Measurements from ENCODE around the gene PPM1L. TPM values are rescaled to one million over a fixed set of nuclear protein-coding genes. Genes with fewer than 3 reads are reported as not detected.

PPM1L gene
- total RNA-seq, 2 donors from 2014 or later = 15.0 to 15.6 TPM

DNA sequence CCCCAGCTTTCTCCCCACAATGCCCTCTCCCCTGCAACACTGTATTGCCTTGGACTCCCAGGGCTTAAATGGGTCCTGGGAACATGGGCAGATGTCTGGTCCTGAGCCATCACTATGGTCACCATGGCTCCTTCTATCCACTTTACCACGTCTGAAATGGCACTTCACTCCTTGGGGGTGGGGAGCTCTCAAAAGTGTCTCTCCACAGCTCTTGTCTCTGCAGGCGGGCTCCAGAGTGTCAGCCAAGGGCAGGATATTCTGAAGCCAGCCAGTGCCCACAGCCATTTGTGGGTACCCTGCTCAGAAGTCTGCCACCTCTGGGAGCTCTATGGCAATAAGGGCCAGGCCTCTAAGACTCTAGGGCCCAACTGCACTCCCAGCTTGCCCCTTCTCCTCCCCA is 163.9 kb downstream of the PPM1L start:
- intact Hi-C loops (cut with DNase I) = no loop called here
- no peaks in the 10 kb centered on the region for H3K9me3 ChIP-seq
- no peak overlapping the region for H3K4me3 ChIP-seq
- no peaks in the 10 kb centered on the region for H3K4me1 ChIP-seq
- no peak for DNase-seq
- no peaks in the 10 kb centered on the region for H3K36me3 ChIP-seq
- H3K9ac ChIP-seq (ENCODE audit: low read depth in 2 of 2, low read length in 2 of 2) = no peak overlapping the region
- H3K27ac ChIP-seq = no peak overlapping the region
- TF ChIP-seq, protein P1, sequence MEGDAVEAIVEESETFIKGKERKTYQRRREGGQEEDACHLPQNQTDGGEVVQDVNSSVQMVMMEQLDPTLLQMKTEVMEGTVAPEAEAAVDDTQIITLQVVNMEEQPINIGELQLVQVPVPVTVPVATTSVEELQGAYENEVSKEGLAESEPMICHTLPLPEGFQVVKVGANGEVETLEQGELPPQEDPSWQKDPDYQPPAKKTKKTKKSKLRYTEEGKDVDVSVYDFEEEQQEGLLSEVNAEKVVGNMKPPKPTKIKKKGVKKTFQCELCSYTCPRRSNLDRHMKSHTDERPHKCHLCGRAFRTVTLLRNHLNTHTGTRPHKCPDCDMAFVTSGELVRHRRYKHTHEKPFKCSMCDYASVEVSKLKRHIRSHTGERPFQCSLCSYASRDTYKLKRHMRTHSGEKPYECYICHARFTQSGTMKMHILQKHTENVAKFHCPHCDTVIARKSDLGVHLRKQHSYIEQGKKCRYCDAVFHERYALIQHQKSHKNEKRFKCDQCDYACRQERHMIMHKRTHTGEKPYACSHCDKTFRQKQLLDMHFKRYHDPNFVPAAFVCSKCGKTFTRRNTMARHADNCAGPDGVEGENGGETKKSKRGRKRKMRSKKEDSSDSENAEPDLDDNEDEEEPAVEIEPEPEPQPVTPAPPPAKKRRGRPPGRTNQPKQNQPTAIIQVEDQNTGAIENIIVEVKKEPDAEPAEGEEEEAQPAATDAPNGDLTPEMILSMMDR (IDR thresholded peaks at IDR 0.05) = no peak
- H3K27me3 ChIP-seq = no peaks in the 10 kb centered on the region

- H3K9me3 ChIP-seq = no peaks in the 10 kb centered on the region
- intact Hi-C loops (cut with DNase I) = no loop called here
- H3K36me3 ChIP-seq = no peaks in the 10 kb centered on the region
- no peak overlapping the region for H3K27ac ChIP-seq
- H3K27me3 ChIP-seq = no peaks in the 10 kb centered on the region
- H3K4me3 ChIP-seq = no peak overlapping the region
- no peak for DNase-seq
- no peak overlapping the region for H3K9ac ChIP-seq (ENCODE audit: low read depth in 2 of 2, low read length in 2 of 2)
- TF ChIP-seq, protein P1 (IDR thresholded peaks at IDR 0.05) = peak; percentile 59
- H3K4me1 ChIP-seq = no peaks in the 10 kb centered on the region
Measured at GRCh38 chr3:160921020-160921635, 165.1 kb downstream of the PPM1L start.

GRCh38 chr3:160924776-160925175 is 168.7 kb downstream of the PPM1L start:
- H3K9ac ChIP-seq (ENCODE audit: low read depth in 2 of 2, low read length in 2 of 2) = no peak overlapping the region
- TF ChIP-seq, protein P1 (IDR thresholded peaks at IDR 0.05) = no peak
- H3K4me3 ChIP-seq = no peak overlapping the region
- no peaks in the 10 kb centered on the region for H3K36me3 ChIP-seq
- no peak overlapping the region for H3K27ac ChIP-seq
- H3K9me3 ChIP-seq = no peaks in the 10 kb centered on the region
- intact Hi-C loops (cut with DNase I) = no loop called here
- DNase-seq = no peak
- no peaks in the 10 kb centered on the region for H3K4me1 ChIP-seq
- no peaks in the 10 kb centered on the region for H3K27me3 ChIP-seq

- no peaks in the 10 kb centered on the region for H3K9me3 ChIP-seq
- no peaks in the 10 kb centered on the region for H3K4me1 ChIP-seq
- intact Hi-C loops (cut with DNase I) = no loop called here
- H3K27me3 ChIP-seq = no peaks in the 10 kb centered on the region
- DNase-seq = no peak
- H3K36me3 ChIP-seq = no peaks in the 10 kb centered on the region
- H3K9ac ChIP-seq (ENCODE audit: low read depth in 2 of 2, low read length in 2 of 2) = no peak overlapping the region
- no peak overlapping the region for H3K27ac ChIP-seq
- TF ChIP-seq, protein P1 (IDR thresholded peaks at IDR 0.05) = no peak
- no peak overlapping the region for H3K4me3 ChIP-seq
Measured at GRCh38 chr3:160927620-160928019, 171.6 kb downstream of the PPM1L start.

DNA sequence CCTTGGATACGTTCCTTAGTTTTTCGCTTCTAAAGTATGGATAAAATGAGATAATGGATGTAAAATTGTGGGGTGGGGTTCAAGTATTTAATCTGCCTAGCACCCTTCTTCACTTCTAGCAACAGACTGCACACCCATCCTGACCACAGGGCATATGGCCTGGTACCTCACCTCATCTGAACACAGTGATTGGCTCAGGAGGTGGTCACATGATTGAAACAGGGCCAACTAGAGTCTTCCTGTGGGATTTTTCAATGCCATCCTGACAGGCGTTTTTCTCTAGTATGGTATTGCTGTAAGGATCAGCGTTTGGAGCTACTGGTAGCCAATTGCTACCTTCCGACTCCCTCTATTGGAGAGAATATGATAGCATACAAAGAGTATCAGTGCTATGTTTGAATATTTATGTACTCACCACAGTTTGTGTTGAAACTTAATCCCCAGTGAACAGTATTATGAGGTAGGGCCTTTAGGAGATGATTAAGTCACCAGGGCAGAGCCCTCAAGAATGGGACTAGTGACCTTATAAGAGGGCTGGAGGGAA is 172.2 kb downstream of the PPM1L start:
- no peaks in the 10 kb centered on the region for H3K36me3 ChIP-seq
- intact Hi-C loops (cut with DNase I) = no loop called here

More for the DNA sequence above, 172.2 kb downstream of the PPM1L start:
- no peaks in the 10 kb centered on the region for H3K9me3 ChIP-seq
- H3K9ac ChIP-seq (ENCODE audit: low read depth in 2 of 2, low read length in 2 of 2) = no peak overlapping the region
- no peaks in the 10 kb centered on the region for H3K27me3 ChIP-seq
- no peak for DNase-seq
- no peaks in the 10 kb centered on the region for H3K4me1 ChIP-seq
- H3K4me3 ChIP-seq = no peak overlapping the region
- H3K27ac ChIP-seq = no peak overlapping the region
- TF ChIP-seq, protein P1 (IDR thresholded peaks at IDR 0.05) = no peak

Data from colonic mucosa (tissue), 4 donors.